Measurements from ENCODE around the gene FHOD1.

GRCh38 chr16:67284699-67285646 is 37.7 kb upstream of the FHOD1 start:
- TF ChIP-seq CTCF (conservative IDR thresholded peaks at IDR 0.05; ENCODE audit: low read depth, low read length) (peak; percentile 60; the same call in 1 of the 2 replicates), EZH2 (IDR thresholded peaks at IDR 0.05; ENCODE audit: low read length, unreplicated experiment) (no peak)
